AG09309 (cell line): Measurements from ENCODE around the gene PAX5.
"Not testable (repeated sequence)": the region's sequence is repeated elsewhere in the genome, so short reads cannot be mapped to it uniquely, and the experiment has no call there.

Source experiments
- DNase-seq: peaks from one replicate; pipeline ENCODE4 v3.0.0-alpha.2; 2010; ENCODE audit warnings: low read depth
- H3K4me3 ChIP-seq: 2 replicates; pipeline ENCODE4 v1.5.1; 2011; ENCODE audit warnings: mild to moderate bottlenecking, low read depth, low read length, moderate library complexity; ENCODE audit not compliant: control insufficient read depth
- CTCF ChIP-seq: IDR thresholded peaks from 2 replicates; pipeline ENCODE4 v1.5.1; 2011; ENCODE audit warnings: mild to moderate bottlenecking, low read depth, low read length, inconsistent platforms; ENCODE audit not compliant: insufficient read depth, control insufficient read depth; ENCODE audit errors: missing control alignments

Gene PAX5

GRCh38 chr9:37062336-37062735, 28.3 kb upstream of the PAX5 start:
- DNase-seq, result no peak

GRCh38 chr9:37061768-37062167, 27.7 kb upstream of the PAX5 start:
- no peak overlapping the region for H3K4me3 ChIP-seq
- peak; percentile 25 for DNase-seq
- no peak for TF ChIP-seq CTCF

More at GRCh38 chr9:37062336-37062735, 28.3 kb upstream of the PAX5 start:
- TF ChIP-seq CTCF, result no peak
- no peak overlapping the region for H3K4me3 ChIP-seq

- no peak overlapping the region for H3K4me3 ChIP-seq
- no peak for DNase-seq
- no peak for TF ChIP-seq CTCF
Measured at GRCh38 chr9:37060833-37061232, 26.8 kb upstream of the PAX5 start.

- TF ChIP-seq CTCF, result no peak
- DNase-seq, result no peak
- H3K4me3 ChIP-seq, result no peak overlapping the region
Measured at GRCh38 chr9:37056046-37056920, 22.2 kb upstream of the PAX5 start.

GRCh38 chr9:37054363-37054720, 20.3 kb upstream of the PAX5 start:
- not testable (repeated sequence) for DNase-seq, H3K4me3 ChIP-seq

GRCh38 chr9:37053684-37054362, 19.8 kb upstream of the PAX5 start:
- H3K4me3 ChIP-seq, result no peak overlapping the region
- no peak for DNase-seq
- no peak for TF ChIP-seq CTCF

- TF ChIP-seq CTCF, result no peak
- no peak overlapping the region for H3K4me3 ChIP-seq
- no peak for DNase-seq
Measured at GRCh38 chr9:37046683-37047082, 12.6 kb upstream of the PAX5 start.
